GM18907 (cell line): ENCODE data around the gene EDC3.

Experiments
- ATAC-seq: cut with Tn5 transposase; IDR thresholded peaks from one replicate; pipeline ENCODE4 v1.9.1; 2021; ENCODE audit warnings: mild to moderate bottlenecking, moderate library complexity; ENCODE audit not compliant: unreplicated experiment

Gene EDC3

DNA sequence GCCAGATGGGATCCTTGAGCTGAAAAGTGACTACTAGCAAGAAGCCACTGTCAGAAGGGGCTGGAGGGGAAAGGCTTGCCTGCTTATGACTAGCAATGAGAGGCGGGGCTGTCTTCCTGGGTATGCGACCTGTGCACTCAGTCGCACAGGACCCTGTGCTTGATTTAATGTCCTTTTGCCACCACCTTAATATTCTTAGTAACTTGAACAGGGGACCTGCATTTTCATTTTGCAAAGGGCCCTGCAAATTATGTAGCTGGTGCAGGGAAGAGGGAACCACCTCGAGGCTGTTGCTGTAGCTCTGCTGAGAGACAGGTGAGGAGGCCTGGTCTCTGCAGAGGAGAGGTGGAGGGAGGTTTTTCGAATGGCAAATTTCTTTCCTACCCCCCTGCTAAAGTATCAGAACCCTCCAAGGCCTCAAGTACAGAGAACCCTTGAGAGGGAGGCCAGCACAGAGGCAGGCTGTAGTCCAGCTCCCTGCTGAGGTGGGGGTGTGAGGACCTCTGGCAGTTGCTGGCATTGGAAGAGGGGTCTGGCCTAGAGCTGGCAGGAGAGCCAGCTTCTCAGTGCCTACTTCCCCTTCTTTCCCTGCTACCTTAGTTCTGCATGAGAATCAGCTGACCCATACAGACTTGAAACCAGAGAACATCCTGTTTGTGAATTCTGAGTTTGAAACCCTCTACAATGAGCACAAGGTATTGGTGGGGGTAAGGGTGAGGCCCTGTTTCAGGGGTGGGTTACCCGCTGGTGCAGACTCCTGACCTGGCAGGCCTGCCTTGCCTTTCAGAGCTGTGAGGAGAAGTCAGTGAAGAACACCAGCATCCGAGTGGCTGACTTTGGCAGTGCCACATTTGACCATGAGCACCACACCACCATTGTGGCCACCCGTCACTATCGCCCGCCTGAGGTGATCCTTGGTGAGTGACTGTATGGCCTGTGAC is 68.8 kb downstream of the EDC3 start:
- no peak for ATAC-seq

GRCh38 chr15:74626336-74626735 is 69.5 kb downstream of the EDC3 start:
- no peak for ATAC-seq

DNA sequence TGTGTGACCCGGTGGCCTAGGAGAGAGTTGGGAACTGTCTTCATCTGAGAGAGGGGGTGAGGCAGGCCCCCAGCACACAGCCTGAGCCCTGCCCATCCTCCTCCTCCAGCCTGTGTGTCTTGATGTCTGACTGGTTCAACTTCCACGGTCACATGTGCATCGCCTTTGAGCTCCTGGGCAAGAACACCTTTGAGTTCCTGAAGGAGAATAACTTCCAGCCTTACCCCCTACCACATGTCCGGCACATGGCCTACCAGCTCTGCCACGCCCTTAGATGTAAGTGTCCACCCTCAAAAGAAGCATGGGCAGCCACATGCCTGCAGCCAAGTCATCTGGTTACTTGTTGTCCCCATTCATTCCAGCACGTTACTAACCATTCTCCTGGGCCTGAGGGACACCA is 70.1 kb downstream of the EDC3 start:
- no peak for ATAC-seq

DNA sequence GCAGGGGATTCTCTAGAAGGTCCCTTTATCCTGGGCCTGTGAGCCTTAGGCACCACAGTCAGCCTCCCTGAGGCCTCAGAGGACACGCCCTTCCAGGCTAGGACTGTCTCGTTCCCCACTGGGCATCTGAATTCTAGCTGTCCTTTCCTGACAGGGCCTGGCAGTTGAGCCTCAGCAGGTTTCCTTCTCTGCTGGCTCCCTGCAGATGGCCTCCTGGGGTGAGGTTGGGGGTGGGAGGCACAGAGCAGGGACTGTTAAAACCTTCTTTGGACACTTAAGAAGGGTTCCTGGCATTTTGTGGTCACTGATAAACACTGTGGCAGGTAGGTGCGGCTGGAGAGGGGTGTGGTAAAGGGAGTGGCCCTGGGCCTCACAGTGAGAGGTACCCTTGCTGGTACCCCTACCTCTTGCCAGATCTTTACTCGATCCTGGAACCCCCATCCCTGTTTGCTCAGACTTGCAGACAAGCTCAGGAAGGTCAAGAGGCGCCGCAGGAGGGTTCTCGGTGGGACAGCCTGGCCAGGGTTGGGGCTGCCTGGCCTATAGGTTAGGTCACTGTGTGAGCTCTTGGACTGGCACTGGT is 71.7 kb downstream of the EDC3 start:
- no peak for ATAC-seq

DNA sequence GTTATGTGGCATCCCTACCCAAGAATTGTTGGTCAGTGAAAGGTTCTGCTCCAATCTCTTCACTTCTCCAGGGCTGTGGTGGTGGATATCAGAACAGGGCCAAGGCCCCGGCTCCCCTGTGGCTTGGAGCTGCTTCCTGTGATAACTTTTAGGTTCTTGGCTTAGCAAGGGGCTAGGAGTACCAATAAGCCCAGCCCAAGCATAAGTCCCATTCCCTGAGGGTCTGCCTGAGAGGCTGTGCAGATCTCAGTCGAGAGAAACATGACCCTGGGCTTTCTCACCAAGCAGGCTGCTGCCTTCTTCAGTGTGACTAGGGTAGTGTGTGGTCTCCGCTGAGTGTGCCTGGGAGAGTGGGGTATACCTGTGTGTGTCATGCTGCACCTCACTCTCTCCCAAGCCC is 73.1 kb downstream of the EDC3 start:
- ATAC-seq: no peak

- ATAC-seq: no peak
Measured at GRCh38 chr15:74621936-74622335, 73.9 kb downstream of the EDC3 start.

DNA sequence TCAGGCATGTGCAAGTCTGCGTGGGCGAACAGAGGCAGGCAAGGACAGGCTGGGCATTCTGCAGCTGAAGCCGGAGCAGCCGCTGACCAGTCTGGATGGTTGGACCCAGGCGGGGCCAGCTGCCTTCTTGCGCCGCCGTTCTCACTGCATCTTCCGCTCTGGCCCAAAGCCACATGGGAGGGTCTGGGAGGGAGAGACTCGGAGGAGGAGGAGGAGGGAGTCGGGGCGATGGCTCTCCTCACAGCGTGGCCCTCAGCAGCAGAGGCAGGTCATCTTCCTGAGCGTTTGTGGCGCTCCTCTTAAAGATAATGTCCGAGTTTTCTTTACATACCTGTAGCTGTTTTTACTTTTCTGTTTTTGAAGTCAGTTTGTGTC is 74.3 kb downstream of the EDC3 start:
- no peak for ATAC-seq

GRCh38 chr15:74620636-74621545 is 74.9 kb downstream of the EDC3 start:
- peak; percentile 45 for ATAC-seq

DNA sequence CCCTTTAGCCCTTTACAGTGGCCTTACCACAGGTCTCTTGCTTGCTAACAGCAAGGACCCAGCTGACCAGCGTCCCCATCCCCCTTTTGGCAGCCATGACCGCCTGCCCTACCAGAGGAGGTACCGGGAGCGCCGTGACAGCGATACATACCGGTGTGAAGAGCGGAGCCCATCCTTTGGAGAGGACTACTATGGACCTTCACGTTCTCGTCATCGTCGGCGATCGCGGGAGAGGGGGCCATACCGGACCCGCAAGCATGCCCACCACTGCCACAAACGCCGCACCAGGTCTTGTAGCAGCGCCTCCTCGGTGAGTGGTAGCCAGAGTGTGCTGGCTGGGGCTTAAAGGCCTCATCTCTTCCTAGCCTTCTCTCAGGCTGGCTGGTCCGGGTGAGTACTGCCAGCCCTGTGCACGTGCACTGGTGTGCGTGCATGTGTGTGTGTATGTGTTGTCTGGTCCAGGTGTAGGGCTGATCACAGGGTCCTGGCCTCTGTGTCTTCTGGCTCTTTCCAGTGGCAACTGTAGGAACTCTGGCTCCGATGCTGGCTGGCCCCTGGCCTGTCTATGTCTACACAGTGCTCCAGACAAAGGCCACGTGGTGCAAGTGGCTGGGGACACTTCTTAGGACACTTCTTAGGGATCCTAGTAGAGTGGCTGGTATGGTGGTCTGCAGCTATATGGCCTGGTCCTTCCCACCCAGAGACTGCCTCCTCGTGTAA is 75.7 kb downstream of the EDC3 start:
- no peak for ATAC-seq

- no peak for ATAC-seq
Measured at GRCh38 chr15:74618841-74619596, 76.8 kb downstream of the EDC3 start.

GRCh38 chr15:74616996-74617395 is 78.8 kb downstream of the EDC3 start:
- no peak for ATAC-seq

DNA sequence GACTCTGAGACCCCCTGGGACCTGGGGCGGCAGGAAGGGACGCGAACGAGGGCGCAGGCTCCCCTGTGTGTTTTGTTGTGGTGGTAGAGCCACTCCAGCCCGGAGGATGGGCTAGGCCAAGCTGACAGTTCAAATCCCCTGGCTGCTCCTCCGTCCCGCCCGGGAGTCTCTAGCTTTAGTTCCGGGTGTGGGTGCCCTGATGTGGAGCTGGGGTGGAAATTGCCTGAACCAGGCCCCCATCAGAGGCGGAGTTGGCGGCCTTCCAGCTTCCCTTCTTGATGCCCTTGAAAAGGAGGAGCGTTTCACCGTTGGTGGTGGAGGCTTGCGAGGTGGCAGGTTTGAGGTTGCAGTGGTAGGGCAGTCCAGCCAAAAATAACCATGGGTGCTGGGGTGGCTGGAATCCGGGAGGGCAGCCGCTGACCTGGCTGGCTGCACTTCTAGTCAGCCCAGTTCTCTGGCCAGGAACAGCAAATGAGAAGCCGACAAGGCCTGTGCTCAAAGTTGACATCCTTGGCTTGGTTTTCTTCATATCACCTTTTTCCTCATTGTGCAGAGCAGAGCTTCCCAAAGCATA is 79.4 kb downstream of the EDC3 start:
- no peak for ATAC-seq

DNA sequence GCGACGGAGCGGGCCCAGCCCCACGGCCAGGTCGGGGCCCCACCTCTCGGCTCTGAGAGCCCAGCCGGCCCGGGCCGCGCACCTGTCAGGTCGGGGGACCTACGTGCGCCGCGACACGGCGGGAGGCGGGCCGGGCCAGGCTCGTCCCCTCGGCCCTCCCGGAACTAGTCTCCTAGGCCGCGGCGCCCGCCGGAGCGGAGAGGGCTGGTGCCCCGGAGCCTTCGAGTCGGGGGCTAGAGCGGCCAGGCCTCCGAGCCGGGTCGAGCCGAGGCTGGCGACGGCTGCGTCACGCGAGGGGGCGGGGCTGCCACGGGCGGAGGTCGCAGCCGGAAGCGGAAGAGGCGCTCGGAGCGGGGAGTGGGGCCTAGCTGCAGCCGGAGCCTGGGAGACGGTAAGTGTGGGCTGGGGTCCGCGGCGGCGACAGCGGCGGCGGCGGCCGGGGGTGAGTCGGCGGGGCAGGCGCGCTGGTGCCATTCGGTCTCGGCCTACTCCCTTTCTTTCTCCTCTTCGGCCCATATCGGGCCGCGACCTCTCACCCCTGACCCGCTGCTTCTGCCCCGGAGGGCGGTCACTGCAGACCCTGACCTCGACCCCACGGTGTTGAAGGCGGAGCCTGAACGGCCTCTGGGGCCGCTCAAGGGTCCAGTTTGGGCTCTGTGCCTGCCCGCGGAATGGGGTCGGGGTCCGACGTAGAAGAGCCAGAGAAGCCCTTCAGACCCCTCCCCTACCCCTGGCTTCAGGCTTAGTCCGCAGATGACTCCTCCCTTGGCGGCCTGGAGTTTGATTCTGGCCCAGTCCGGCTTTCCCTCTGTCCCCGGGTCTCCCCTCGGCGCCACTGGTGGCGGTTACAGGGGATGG is 80.1 kb downstream of the EDC3 start, which contains the start of gene CLK3:
CLK3 (plus strand) TSS at position 329 of the 858 bp plus-strand sequence. CDS start 3,361 bp downstream, outside the sequence.
- ATAC-seq: peak; percentile 77

GRCh38 chr15:74614744-74615507 is 80.9 kb downstream of the EDC3 start:
- ATAC-seq: peak; percentile 43

DNA sequence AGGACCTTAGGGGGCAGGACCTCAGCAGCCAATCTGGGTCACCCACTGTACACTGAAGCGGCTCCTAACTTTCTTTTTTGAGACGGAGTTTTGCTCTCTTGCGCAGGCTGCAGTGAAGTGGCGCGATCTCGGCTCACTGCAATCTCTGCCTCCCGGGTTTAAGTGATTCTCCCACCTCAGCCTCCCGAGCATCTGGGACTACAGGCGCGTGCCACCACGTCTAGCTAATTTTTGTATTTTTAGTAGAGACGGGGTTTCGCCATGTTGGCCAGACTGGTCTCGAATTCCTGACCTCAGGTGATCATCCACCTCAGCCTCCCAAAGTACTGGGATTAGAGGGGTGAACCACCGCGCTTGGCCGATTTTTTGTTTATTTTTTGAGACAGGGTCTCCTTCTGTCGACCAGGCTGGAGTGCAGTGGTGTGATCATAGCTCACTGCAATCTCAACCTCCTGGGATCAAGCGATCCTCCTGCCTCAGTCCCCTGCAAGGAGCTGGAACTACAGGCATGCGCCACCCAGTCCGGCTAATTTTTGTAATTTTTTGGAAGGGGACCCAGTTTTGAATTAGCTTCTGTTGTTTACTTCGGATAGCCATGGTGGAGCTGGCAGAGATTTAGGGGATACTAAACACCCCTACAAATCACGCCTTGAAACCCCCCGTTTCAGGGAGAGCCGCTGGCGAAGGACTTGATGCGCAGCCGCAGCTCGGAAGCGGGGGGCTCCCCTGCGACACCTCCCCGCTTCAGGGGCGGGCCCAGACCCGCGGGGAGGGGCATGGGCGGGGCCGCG is 81.7 kb downstream of the EDC3 start:
- ATAC-seq: no peak

DNA sequence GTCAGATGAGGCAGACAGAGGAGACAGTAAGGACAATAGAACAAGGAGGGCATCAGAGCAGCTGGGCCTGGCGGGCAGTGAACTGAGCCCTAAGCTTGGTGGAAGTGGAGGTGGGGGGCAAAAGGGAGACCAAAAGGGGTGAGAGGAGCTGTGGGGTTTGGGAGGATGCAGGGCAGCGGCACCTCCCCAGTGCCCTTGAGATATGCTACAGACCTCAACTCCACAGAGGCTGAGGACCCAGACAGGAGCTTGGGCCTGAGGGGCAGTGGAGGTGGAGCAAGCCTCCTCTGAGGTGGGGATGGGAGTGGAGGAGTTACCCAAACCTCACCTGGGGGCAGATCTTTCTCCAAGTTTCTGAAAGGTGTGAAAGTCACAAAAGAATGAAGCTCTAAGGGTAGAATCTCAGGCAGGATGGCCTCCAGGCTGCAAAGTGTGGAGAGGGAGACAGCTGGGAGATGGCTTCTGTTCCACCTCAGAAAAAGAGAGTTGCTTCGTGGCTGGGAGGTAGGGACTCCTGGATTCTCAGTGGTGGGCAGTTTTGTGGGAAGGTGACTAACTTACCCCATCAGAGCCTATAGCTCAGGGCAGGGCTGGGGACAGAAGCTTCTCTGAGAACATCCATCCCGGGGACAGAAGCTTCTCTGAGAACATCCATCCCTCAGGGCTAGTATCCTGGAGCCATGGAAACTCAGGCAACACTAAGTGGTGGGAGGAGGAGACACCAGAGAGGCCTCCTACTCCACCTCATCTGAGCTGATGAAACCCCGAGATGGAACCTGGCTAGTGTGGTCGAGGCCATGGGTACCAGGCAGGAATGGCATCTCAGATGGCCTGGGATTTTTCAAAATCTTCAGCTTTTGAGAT is 82.5 kb downstream of the EDC3 start:
- ATAC-seq: no peak
